Mesangial cell (primary cell): ENCODE results near the gene TMC3. TPM values are rescaled to one million over a fixed set of nuclear protein-coding genes. Genes with fewer than 3 reads are reported as not detected.

Source experiments
- total RNA-seq: library from RNA; depleted of rRNA; stranded (reverse); fragments of >200 nt; gene quantifications from 2 replicates; pipeline ENCODE4 v1.2.3, GENCODE V29; 2015

Gene TMC3
- total RNA-seq, result not detected in 2 replicates

DNA sequence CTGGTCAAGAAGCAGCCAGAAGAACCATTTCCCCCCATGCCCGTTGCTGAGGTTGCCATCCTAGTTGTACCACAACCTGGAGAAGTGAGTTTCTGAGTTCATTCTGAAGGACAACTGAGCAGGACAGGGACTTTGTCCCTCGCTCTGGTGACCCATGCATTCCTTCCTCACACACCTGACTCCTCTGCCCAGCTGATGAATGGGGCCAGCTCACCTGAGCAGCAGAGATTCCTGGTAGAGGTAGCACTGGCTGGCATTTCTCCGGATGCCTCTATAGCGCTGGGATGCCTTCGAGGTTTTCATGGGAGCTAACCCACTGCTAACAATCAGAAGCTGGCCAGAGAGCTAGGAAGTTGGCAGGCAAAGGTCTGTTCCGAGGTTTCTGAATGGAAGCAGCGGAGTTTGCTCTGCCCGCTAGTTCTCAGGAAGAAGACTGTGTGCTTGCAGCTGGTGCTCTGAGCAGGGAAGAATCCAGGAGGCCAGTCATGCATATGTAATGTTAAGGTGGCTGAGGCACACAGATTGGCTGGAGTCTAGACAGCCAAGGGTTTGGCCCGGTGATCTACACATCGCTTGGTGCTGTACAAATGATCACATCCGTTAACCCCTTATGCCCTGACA lies at the start of gene TMC3:
TMC3 (minus strand) TSS at position 439 of the 621 bp plus-strand sequence; CDS start at position 303, 136 bp downstream.

DNA sequence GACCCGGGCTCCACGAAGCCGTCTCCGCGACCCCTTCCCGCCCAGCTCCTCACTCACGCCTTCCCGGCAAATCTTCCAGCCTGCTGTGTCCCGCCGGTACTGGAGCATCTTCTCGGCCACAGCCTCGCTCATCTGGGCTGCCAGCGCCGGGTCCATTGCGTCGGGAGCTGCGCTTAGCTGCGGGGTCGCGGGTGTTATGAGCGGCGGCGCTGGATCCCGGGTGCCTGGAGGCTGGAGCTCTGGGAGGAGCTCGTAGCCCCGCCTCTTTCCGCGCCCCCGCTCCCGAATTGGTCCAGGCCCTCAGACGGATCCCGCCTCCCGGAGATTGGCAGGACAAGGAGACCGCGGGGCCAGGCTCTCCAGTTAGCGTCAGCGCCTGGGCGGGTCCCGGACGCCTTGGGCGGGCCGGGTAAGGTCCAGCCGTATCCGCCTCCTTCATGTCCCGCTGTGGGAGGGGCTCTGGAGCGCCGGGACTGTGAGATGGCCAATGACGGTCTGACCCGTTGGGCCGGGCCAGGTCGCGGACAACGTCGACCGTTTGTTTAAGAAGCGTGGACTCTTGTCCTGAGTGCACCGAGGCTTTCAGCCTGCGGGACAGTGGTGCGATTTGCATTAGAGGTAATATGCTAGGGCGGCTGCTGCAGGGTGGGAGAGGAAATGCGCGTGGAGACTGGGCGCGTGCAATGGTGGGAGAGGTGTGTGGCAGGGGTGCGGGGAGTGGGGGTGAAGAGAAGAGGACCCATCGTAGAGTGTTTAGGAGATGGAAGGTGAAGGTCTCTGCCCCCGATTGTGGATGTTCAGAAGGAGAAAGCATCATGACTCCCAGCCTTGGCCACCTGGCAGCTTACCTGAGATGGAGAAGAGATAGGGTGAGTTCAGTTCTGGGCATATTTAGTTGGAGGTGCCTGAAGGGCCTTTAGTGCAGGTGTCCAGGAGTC lies 49.8 kb downstream of the TMC3 start, which contains the start of gene STARD5:
STARD5 (minus strand) TSS at position 198 of the 938 bp plus-strand sequence; CDS start at position 156, 42 bp downstream.

Other genes starting within 250 kb of the TMC3 start
- gene CFAP161, start 239.9 kb downstream of the TMC3 start, total RNA-seq, result not detected in 2 replicates
- gene IL16, start 177.3 kb downstream of the TMC3 start, total RNA-seq, result not detected in 2 replicates
- gene STARD5, start 50.1 kb downstream of the TMC3 start, total RNA-seq, result 1.1 and 1.5 TPM in 2 replicates